HFF-Myc (cell line): Measurements from ENCODE around the gene RAB26.

ENCODE experiments used
- DNase-seq: peaks from one replicate; pipeline ENCODE4 v3.0.0-alpha.2; 2011; ENCODE audit warnings: low read depth; ENCODE audit errors: extremely low read depth
- H3K4me3 ChIP-seq: replicated peaks from 2 replicates; pipeline ENCODE4 v1.5.1; 2011; ENCODE audit warnings: low read depth, mild to moderate bottlenecking, control low read depth, low read length
- TF ChIP-seq, protein P1 (sequence below): IDR thresholded peaks from 2 replicates; pipeline ENCODE4 v1.5.1; 2012; ENCODE audit warnings: mild to moderate bottlenecking, low read depth, low read length, control low read depth; ENCODE audit errors: missing control alignments

Gene RAB26

DNA sequence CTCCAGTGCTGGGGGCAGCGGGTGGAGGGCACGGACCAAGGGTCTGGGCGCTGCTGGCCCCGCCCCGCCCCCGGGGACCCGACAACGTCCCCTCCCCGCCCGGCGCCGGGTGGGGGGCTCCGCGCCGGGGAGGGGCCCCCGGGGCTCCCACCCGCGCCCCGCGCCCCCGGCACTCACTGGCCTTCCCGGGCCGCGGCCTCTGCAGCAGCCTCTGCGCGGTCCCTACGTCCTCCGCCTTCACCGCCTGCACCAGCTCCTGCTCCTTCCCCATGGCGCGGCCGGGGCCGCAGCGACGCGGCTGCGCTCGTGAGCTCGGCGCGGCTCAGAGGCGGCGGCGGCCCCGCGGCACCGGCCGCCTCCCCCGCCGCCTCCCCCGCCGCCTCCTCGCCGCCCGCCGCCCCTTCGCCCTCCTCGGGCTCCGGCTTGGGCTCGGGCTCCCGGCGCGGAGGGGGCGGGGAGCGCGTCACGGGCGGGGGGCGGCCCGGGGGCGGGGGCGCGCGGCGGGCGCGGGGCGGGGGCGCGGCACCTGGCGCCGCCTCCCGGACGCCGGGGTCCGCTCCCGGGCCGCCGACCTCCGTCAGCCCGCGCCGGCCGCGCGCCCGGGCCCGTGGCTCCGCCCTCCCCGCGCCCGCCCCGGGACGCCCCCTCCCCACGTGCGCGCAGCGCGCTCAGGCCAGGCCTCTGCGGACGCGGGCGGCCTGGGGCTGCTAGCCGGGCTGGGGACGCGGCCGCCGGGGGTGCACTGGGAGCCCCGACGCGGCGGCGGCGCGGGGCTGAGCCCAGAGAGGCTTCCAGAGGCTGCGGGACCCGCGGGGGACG is 47.9 kb downstream of the RAB26 start, which contains the start of gene CASKIN1:
CASKIN1 (minus strand) TSS at position 444 of the 819 bp plus-strand sequence; CDS start at position 271, 173 bp downstream.
- TF ChIP-seq, protein P1, sequence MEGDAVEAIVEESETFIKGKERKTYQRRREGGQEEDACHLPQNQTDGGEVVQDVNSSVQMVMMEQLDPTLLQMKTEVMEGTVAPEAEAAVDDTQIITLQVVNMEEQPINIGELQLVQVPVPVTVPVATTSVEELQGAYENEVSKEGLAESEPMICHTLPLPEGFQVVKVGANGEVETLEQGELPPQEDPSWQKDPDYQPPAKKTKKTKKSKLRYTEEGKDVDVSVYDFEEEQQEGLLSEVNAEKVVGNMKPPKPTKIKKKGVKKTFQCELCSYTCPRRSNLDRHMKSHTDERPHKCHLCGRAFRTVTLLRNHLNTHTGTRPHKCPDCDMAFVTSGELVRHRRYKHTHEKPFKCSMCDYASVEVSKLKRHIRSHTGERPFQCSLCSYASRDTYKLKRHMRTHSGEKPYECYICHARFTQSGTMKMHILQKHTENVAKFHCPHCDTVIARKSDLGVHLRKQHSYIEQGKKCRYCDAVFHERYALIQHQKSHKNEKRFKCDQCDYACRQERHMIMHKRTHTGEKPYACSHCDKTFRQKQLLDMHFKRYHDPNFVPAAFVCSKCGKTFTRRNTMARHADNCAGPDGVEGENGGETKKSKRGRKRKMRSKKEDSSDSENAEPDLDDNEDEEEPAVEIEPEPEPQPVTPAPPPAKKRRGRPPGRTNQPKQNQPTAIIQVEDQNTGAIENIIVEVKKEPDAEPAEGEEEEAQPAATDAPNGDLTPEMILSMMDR: no peak
- no peak for DNase-seq
- peak within 1 kb of the TSS; percentile 17; the same call in 1 of the 2 replicates for H3K4me3 ChIP-seq

DNA sequence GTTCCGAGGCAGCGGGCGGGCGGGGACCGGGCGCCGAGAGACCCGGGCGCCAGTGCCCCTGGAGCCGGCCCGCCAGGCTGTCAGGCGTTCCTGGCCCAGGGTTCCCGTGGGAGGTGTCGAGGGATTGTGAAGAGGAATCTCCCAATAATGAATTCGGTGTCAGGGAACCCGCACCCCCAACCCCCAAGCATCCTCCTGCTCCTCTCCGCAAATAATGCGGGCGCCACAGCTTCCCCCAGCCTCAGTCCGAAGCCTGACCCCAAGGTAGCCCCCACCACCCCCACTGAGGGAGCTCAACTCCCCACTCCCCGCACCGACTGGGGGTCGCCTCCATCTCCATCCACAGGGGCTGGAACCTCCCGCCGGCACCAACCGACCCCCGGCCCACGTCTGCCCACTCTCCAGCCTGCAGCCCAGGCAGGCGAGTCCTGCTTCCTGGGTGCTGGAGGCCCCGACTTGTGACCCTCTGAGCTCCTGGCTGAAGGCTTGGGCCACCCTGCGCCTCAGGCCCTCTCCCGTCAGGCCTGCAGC is 48.6 kb downstream of the RAB26 start:
- H3K4me3 ChIP-seq: no peak overlapping the region
- DNase-seq: no peak
- TF ChIP-seq, protein P1: no peak

DNA sequence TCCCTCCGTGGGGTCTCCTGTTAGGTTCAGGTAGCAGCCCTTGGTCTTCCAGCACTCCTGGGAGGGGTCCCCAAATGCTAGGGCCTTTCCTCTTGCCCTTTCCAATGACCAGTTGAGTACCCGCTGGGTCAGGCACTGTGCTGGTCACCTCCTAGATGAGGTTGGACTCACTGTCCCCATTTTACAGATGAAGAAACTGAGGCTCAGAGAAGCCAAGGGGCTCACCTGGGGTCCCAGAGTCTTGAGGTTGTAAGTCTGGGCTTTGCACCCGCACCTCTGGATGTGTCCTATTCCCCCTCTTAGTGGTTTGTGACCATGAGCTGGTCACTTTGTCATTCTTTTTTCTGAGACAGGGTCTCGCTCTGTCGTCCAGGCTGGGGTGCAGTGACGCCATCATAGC is 49.3 kb downstream of the RAB26 start:
- no peak for DNase-seq
- H3K4me3 ChIP-seq: no peak overlapping the region
- TF ChIP-seq, protein P1: no peak

DNA sequence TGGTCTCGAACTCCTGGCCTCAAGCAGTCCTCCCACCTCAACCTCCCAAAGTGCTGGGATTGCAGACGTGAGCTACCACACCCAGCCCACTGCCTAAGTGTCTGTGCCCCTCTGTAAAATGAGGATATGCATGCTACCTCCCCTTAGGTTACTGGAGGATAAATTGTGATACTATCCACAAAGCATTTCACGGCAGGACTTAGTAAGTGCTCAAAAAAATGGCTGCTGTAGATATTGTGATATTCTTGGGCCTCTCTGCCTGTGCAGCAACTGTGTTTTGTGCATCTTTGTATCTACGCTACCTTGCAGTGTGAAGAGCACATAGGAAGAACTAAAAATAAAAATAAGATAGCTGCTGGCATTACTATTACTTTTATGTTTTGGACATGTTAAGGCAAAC is 49.9 kb downstream of the RAB26 start:
- DNase-seq: no peak
- H3K4me3 ChIP-seq: no peak overlapping the region
- TF ChIP-seq, protein P1: no peak

DNA sequence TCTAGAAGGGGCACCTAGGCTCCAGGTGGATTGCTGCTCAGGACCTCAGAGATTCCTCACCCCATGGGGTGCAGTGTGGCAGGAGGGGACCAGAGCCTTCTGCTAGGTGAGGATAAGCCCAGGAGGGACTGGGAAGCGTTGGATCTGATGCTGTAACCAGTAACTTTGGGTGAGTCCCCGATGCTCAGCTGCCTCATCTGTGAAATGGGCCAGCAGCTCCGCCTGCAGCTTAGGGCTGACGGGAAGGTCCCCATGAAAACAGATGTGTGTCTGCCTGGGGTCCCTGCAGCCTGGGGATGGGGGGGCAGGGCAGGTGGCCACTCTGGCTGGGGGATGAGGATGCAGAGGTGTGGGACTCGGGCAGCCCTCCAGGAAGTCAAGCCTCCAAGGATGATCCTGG is 50.7 kb downstream of the RAB26 start:
- DNase-seq: no peak
- TF ChIP-seq, protein P1: no peak
- H3K4me3 ChIP-seq: no peak overlapping the region

DNA sequence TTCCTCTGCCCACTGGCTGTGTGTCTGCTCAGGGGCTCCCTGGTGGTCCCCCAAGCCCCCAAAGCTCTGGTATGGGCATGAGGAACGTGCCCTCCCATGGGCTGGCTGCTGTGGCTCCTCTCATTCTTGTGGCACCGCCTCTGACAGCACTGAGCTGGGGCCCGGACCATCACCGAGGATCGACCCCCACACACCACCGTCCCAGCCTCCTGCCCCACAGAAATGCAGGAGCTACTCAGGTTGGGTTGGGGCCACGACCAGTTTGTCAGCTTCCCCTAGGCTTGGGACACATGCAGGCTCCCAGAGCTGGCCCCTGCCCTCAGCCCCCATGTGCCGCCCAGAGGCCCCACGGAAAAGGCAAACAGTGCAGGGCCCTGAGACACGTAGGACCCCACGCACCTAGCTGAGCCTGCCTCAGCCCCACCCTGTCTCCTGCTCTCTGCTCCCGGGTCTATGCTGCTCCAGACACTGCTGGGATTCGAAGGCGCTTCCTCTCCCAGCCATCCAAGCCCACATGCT is 51.3 kb downstream of the RAB26 start:
- TF ChIP-seq, protein P1: no peak
- H3K4me3 ChIP-seq: no peak overlapping the region
- no peak for DNase-seq
